Measurements from ENCODE around the gene ACACA.
A peak's percentile ranks its signal among the peaks of the same experiment; 100 is the strongest.

ACACA gene

DNA sequence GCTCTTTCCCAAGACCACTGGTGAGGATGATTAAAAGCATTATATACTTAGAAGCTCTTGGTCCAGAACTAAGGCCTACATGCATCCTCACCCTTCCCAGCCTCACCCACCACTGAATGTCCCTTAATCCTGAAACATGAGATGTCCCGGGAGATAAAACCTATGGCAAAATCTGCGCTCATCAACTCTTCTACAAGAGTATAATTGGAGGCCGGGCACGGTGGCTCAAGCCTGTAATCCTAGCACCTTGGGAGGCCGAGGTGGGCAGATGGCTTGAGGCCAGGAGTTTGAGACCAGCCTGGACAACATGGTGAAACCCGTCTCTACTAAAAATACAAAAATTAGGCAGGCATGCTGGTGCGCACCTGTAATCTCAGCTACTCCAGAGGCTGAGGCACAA, 13.3 kb downstream of the ACACA start:
- no peak overlapping the region for H3K4me3 ChIP-seq (ENCODE audit: low read length)
- no peak overlapping the region for H3K27ac ChIP-seq (ENCODE audit: low read length)
- H3K9me3 ChIP-seq (replicated peaks; ENCODE audit: insufficient read depth, low read length) = no peaks in the 10 kb centered on the region
- H3K4me1 ChIP-seq (ENCODE audit: low read length) = peaks cover 15% of the 10 kb centered on the region
- no peak overlapping the region for H2AFZ ChIP-seq (ENCODE audit: low read length)
- H3K9me2 ChIP-seq (replicated peaks; ENCODE audit: insufficient read depth, low read length) = no peaks in the 10 kb centered on the region
- H3K79me2 ChIP-seq (ENCODE audit: low read length) = no peaks in the 10 kb centered on the region
- H3K9ac ChIP-seq (ENCODE audit: low read length) = no peak overlapping the region
- H4K20me1 ChIP-seq (ENCODE audit: insufficient read depth, low read length) = no peaks in the 10 kb centered on the region
- TF ChIP-seq CTCF (IDR thresholded peaks at IDR 0.05; ENCODE audit: low read length) = no peak
- no peak for TF ChIP-seq EZH2phosphoT487 (IDR thresholded peaks at IDR 0.05; ENCODE audit: low read length)
- no peak for TF ChIP-seq EZH2 (optimal IDR thresholded peaks at IDR 0.05; ENCODE audit: low read depth, low read length)
- no peaks in the 10 kb centered on the region for H3F3A ChIP-seq (ENCODE audit: insufficient read depth, low read length)
- H3K36me3 ChIP-seq (replicated peaks; ENCODE audit: insufficient read depth, low read length) = no peaks in the 10 kb centered on the region
- no peak for DNase-seq
- H3K27me3 ChIP-seq (replicated peaks; ENCODE audit: insufficient read depth, low read length) = no peaks in the 10 kb centered on the region
- no peak overlapping the region for H3K4me2 ChIP-seq (ENCODE audit: low read depth, low read length)

GRCh38 chr17:37392024-37392590, 14.5 kb downstream of the ACACA start:
- Histone ChIP-seq H3K36me3 (replicated peaks; ENCODE audit: insufficient read depth, low read length) (no peaks in the 10 kb centered on the region), H3K79me2 (ENCODE audit: low read length) (no peaks in the 10 kb centered on the region), H2AFZ (ENCODE audit: low read length) (peak overlapping the region; percentile 15; the same call in 1 of the 2 replicates), H3K4me3 (ENCODE audit: low read length) (0 out of 2 replicates have a peak overlapping the region, but pooled peaks have one; percentile 9), H3K4me1 (ENCODE audit: low read length) (peaks cover 11% of the 10 kb centered on the region), H3K4me2 (ENCODE audit: low read depth, low read length) (peak overlapping the region; percentile 59), H3F3A (ENCODE audit: insufficient read depth, low read length) (no peaks in the 10 kb centered on the region), H3K9me3 (replicated peaks; ENCODE audit: insufficient read depth, low read length) (no peaks in the 10 kb centered on the region), H3K27ac (ENCODE audit: low read length) (no peak overlapping the region), H3K27me3 (replicated peaks; ENCODE audit: insufficient read depth, low read length) (no peaks in the 10 kb centered on the region), H3K9me2 (replicated peaks; ENCODE audit: insufficient read depth, low read length) (no peaks in the 10 kb centered on the region), H4K20me1 (ENCODE audit: insufficient read depth, low read length) (no peaks in the 10 kb centered on the region), H3K9ac (ENCODE audit: low read length) (no peak overlapping the region)
- TF ChIP-seq EZH2phosphoT487 (IDR thresholded peaks at IDR 0.05; ENCODE audit: low read length) = no peak
- no peak for TF ChIP-seq CTCF (IDR thresholded peaks at IDR 0.05; ENCODE audit: low read length)
- TF ChIP-seq EZH2 (optimal IDR thresholded peaks at IDR 0.05; ENCODE audit: low read depth, low read length) = no peak
- DNase-seq = peak; percentile 25

DNA sequence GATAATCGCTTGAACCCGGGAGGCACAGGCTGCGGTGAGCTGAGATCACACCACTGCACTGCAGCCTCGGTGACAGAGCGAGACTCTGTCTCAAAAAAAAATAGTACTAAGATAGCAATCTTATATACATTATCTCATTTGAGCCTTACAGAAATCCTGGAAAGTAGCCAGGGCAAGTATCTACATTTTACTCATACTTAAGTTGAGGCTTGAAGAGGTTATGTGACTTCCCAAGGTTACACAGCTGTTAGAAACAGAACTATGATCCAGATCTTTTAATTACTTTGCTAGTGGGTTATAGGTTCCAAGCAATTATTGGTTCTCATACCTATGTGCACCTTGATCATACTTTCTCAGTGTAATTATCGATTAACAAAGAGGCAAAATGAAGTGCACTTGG, 15.5 kb downstream of the ACACA start:
- H4K20me1 ChIP-seq (ENCODE audit: insufficient read depth, low read length) = no peaks in the 10 kb centered on the region
- no peak overlapping the region for H2AFZ ChIP-seq (ENCODE audit: low read length)
- H3K27me3 ChIP-seq (replicated peaks; ENCODE audit: insufficient read depth, low read length) = no peaks in the 10 kb centered on the region
- H3K4me1 ChIP-seq (ENCODE audit: low read length) = peaks cover 11% of the 10 kb centered on the region
- H3K4me2 ChIP-seq (ENCODE audit: low read depth, low read length) = no peak overlapping the region
- no peak overlapping the region for H3K4me3 ChIP-seq (ENCODE audit: low read length)
- no peak overlapping the region for H3K27ac ChIP-seq (ENCODE audit: low read length)
- H3K36me3 ChIP-seq (replicated peaks; ENCODE audit: insufficient read depth, low read length) = no peaks in the 10 kb centered on the region
- H3K9me3 ChIP-seq (replicated peaks; ENCODE audit: insufficient read depth, low read length) = no peaks in the 10 kb centered on the region
- H3K9ac ChIP-seq (ENCODE audit: low read length) = no peak overlapping the region
- no peak for TF ChIP-seq EZH2phosphoT487 (IDR thresholded peaks at IDR 0.05; ENCODE audit: low read length)
- TF ChIP-seq CTCF (IDR thresholded peaks at IDR 0.05; ENCODE audit: low read length) = no peak
- TF ChIP-seq EZH2 (optimal IDR thresholded peaks at IDR 0.05; ENCODE audit: low read depth, low read length) = no peak
- no peak for DNase-seq
- H3K79me2 ChIP-seq (ENCODE audit: low read length) = no peaks in the 10 kb centered on the region
- H3F3A ChIP-seq (ENCODE audit: insufficient read depth, low read length) = no peaks in the 10 kb centered on the region
- H3K9me2 ChIP-seq (replicated peaks; ENCODE audit: insufficient read depth, low read length) = no peaks in the 10 kb centered on the region

All from MM.1S (cell line).